ENCODE measurements around the gene CLEC2L. TPM values are rescaled to one million over a fixed set of nuclear protein-coding genes. Genes with fewer than 3 reads are reported as not detected.

Gene CLEC2L
- polyA plus RNA-seq, 1 donor (not counting 4 experiments of a cell fraction or from before 2014, with no cell fraction given), result not detected

DNA sequence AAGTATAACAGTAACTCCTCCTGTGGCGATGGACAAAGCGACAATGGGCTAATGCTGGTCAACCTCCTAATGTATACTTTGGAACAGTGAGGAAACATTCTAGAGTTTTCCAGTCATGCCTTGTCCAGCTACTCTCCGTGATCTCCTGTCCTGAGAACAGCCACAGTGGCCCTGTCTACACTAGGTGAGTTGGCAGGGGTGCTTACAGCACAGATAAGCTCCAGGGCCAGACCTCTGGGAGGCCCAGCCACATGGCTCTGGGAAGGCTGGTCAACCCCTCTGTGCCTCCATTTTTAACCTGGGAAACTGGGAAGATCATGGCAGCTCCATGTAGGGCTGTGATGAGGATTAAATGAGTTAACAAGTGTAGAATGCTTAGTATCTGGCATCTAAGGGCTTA lies 57.0 kb downstream of the CLEC2L start:
- H4K20me1 ChIP-seq (ENCODE audit: control insufficient read depth, extremely low read depth, insufficient read depth, low read length), result peaks cover 2% of the 10 kb centered on the region
- no peak for FAIRE-seq
- no peaks in the 10 kb centered on the region for H3K27me3 ChIP-seq (ENCODE audit: control insufficient read depth, extremely low read depth, insufficient read depth, low read length)
- H3K4me2 ChIP-seq (ENCODE audit: control insufficient read depth, extremely low read depth, insufficient read depth, low read depth, low read length), result no peak overlapping the region
- H3K36me3 ChIP-seq (ENCODE audit: control insufficient read depth in 2 of 2, extremely low read depth in 1 of 2, insufficient read depth in 2 of 2, low read length in 2 of 2), result peaks cover 10 to 19% of the 10 kb centered on the region in 2 experiments
- no peak overlapping the region for H2AFZ ChIP-seq (ENCODE audit: control insufficient read depth, low read length)
- H3K9ac ChIP-seq (ENCODE audit: control insufficient read depth, extremely low read depth, insufficient read depth, low read length), result no peak overlapping the region
- no peaks in the 10 kb centered on the region for H3K9me3 ChIP-seq (ENCODE audit: control insufficient read depth, low read depth, low read length)
- H3K27ac ChIP-seq (ENCODE audit: control insufficient read depth, insufficient read depth, low read length), result no peak overlapping the region
- dilution Hi-C loops (cut with MboI; ENCODE audit: extremely low pct_ligation_motif_present, low sequenced_read_pairs), result no loop called here
- no peaks in the 10 kb centered on the region for H3K4me1 ChIP-seq (ENCODE audit: control insufficient read depth, extremely low read depth, insufficient read depth, low read length)
- no peak for DNase-seq (ENCODE audit: low read depth, low spot score)
- no peaks in the 10 kb centered on the region for H3K9me1 ChIP-seq (ENCODE audit: control insufficient read depth, extremely low read depth, insufficient read depth, low read length)
- TF ChIP-seq, protein P1, sequence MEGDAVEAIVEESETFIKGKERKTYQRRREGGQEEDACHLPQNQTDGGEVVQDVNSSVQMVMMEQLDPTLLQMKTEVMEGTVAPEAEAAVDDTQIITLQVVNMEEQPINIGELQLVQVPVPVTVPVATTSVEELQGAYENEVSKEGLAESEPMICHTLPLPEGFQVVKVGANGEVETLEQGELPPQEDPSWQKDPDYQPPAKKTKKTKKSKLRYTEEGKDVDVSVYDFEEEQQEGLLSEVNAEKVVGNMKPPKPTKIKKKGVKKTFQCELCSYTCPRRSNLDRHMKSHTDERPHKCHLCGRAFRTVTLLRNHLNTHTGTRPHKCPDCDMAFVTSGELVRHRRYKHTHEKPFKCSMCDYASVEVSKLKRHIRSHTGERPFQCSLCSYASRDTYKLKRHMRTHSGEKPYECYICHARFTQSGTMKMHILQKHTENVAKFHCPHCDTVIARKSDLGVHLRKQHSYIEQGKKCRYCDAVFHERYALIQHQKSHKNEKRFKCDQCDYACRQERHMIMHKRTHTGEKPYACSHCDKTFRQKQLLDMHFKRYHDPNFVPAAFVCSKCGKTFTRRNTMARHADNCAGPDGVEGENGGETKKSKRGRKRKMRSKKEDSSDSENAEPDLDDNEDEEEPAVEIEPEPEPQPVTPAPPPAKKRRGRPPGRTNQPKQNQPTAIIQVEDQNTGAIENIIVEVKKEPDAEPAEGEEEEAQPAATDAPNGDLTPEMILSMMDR (optimal IDR thresholded peaks at IDR 0.05 in 1 of 3, IDR thresholded peaks at IDR 0.05 in 1 of 3, conservative IDR thresholded peaks at IDR 0.05 in 1 of 3; ENCODE audit: extremely low read depth in 1 of 3, insufficient read depth in 2 of 3, low read length in 3 of 3), result no peak
- no peak for TF ChIP-seq EZH2 (IDR thresholded peaks at IDR 0.05; ENCODE audit: low read length)
- no peak overlapping the region for H3K4me3 ChIP-seq (ENCODE audit: control insufficient read depth in 2 of 3, extremely low read depth in 1 of 3, insufficient read depth in 2 of 3, low read depth in 1 of 3, low read length in 3 of 3)
- no peaks in the 10 kb centered on the region for H3K79me2 ChIP-seq (ENCODE audit: control insufficient read depth, insufficient read depth, low read length)

DNA sequence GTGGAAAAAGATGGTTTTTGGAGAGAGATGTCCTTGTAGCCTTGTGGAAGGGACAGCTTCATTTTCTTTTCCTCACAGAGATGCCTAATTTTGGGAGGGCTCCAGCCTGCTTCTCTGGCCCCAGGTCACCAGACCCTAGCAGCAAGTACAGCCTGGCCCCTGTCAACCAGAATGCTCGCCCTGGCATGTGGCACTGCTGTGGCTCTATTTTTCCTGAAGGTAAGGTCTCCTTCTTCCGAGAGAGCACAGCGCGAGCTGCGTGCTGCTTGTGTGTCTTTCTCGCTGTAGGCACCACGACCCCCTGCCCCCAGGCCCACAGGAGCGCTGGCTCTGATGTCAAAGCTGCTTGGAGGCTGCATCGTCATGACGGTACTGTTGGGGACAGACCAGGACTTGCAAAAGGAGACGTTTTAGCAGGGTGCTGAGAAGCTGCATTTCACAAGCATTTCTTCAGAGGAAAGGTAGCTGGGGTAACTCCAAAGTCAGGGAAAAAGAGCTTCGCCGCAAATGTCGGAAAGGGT lies 58.7 kb downstream of the CLEC2L start:
- no peaks in the 10 kb centered on the region for H3K9me1 ChIP-seq (ENCODE audit: control insufficient read depth, extremely low read depth, insufficient read depth, low read length)
- peaks cover 5 to 16% of the 10 kb centered on the region in 2 experiments for H3K36me3 ChIP-seq (ENCODE audit: control insufficient read depth in 2 of 2, extremely low read depth in 1 of 2, insufficient read depth in 2 of 2, low read length in 2 of 2)
- H3K4me3 ChIP-seq (ENCODE audit: control insufficient read depth in 2 of 3, extremely low read depth in 1 of 3, insufficient read depth in 2 of 3, low read depth in 1 of 3, low read length in 3 of 3), result no peak overlapping the region
- no peak overlapping the region for H3K9ac ChIP-seq (ENCODE audit: control insufficient read depth, extremely low read depth, insufficient read depth, low read length)
- H4K20me1 ChIP-seq (ENCODE audit: control insufficient read depth, extremely low read depth, insufficient read depth, low read length), result peaks cover 2% of the 10 kb centered on the region
- H3K4me2 ChIP-seq (ENCODE audit: control insufficient read depth, extremely low read depth, insufficient read depth, low read depth, low read length), result no peak overlapping the region
- H3K79me2 ChIP-seq (ENCODE audit: control insufficient read depth, insufficient read depth, low read length), result no peaks in the 10 kb centered on the region
- FAIRE-seq (no peak), DNase-seq (ENCODE audit: low read depth, low spot score) (no peak)
- no peaks in the 10 kb centered on the region for H3K9me3 ChIP-seq (ENCODE audit: control insufficient read depth, low read depth, low read length)
- H2AFZ ChIP-seq (ENCODE audit: control insufficient read depth, low read length), result no peak overlapping the region
- TF ChIP-seq, protein P1 (optimal IDR thresholded peaks at IDR 0.05 in 1 of 3, IDR thresholded peaks at IDR 0.05 in 1 of 3, conservative IDR thresholded peaks at IDR 0.05 in 1 of 3; ENCODE audit: extremely low read depth in 1 of 3, insufficient read depth in 2 of 3, low read length in 3 of 3), result no peak
- no peak for TF ChIP-seq EZH2 (IDR thresholded peaks at IDR 0.05; ENCODE audit: low read length)
- no peaks in the 10 kb centered on the region for H3K4me1 ChIP-seq (ENCODE audit: control insufficient read depth, extremely low read depth, insufficient read depth, low read length)
- no peaks in the 10 kb centered on the region for H3K27me3 ChIP-seq (ENCODE audit: control insufficient read depth, extremely low read depth, insufficient read depth, low read length)
- dilution Hi-C loops (cut with MboI; ENCODE audit: extremely low pct_ligation_motif_present, low sequenced_read_pairs), result no loop called here
- H3K27ac ChIP-seq (ENCODE audit: control insufficient read depth, insufficient read depth, low read length), result no peak overlapping the region

Measured in keratinocyte (primary cell).